DLD1 (cell line): Measurements from ENCODE around the gene ALPK1.
"Not testable (repeated sequence)": the region's sequence is repeated elsewhere in the genome, so short reads cannot be mapped to it uniquely, and the experiment has no call there.

Experiments
- in situ Hi-C: cut with HindIII; loops from 2 replicates; pipeline ENCODE4 v1.10.0; 2017; ENCODE audit warnings: low sequenced_read_pairs

Gene ALPK1

GRCh38 chr4:112284166-112284565, 13.0 kb upstream of the ALPK1 start:
- in situ Hi-C loops = no loop called here

GRCh38 chr4:112284662-112285411, 12.3 kb upstream of the ALPK1 start:
- in situ Hi-C loops = no loop called here

- in situ Hi-C loops = no loop called here
Observed at GRCh38 chr4:112287258-112287989, 9.7 kb upstream of the ALPK1 start.

GRCh38 chr4:112288455-112288854, 8.7 kb upstream of the ALPK1 start:
- in situ Hi-C loops = no loop called here

GRCh38 chr4:112289407-112290253, 7.5 kb upstream of the ALPK1 start:
- in situ Hi-C loops = no loop called here

- in situ Hi-C loops = no loop called here
Observed at GRCh38 chr4:112290341-112290740, 6.8 kb upstream of the ALPK1 start.

GRCh38 chr4:112299721-112300120, 2.6 kb downstream of the ALPK1 start:
- in situ Hi-C loops = no loop called here

- in situ Hi-C loops = no loop called here
Observed at GRCh38 chr4:112302320-112303274, 5.4 kb downstream of the ALPK1 start.

- in situ Hi-C loops = not testable (repeated sequence)
Observed at GRCh38 chr4:112305477-112305876, 8.3 kb downstream of the ALPK1 start.

- in situ Hi-C loops = not testable (repeated sequence)
Observed at GRCh38 chr4:112309263-112309791, 12.2 kb downstream of the ALPK1 start.

GRCh38 chr4:112311516-112311915, 14.3 kb downstream of the ALPK1 start:
- in situ Hi-C loops = no loop called here

- in situ Hi-C loops = no loop called here
Observed at GRCh38 chr4:112312610-112313239, 15.6 kb downstream of the ALPK1 start.

- in situ Hi-C loops = no loop called here
Observed at GRCh38 chr4:112315446-112315845, 18.3 kb downstream of the ALPK1 start.

GRCh38 chr4:112316360-112316759, 19.2 kb downstream of the ALPK1 start:
- in situ Hi-C loops = no loop called here

- in situ Hi-C loops = no loop called here
Observed at GRCh38 chr4:112318239-112319142, 21.3 kb downstream of the ALPK1 start.

GRCh38 chr4:112321776-112322684, 24.9 kb downstream of the ALPK1 start:
- in situ Hi-C loops = no loop called here

- in situ Hi-C loops = no loop called here
Observed at GRCh38 chr4:112322866-112323265, 25.7 kb downstream of the ALPK1 start.

- in situ Hi-C loops = no loop called here
Observed at GRCh38 chr4:112325530-112325929, 28.4 kb downstream of the ALPK1 start.
